Stimulated activated CD4-positive, alpha-beta T cell treated with anti-CD3 and anti-CD28 coated beads, TNF-alpha, amount 100 ng/mL, for 1 hour (primary cell): ENCODE measurements around the gene TRPM6.

Experiments used
- DNase-seq, 3 donors: peaks; one replicate each; pipeline ENCODE4 v3.0.0-alpha.2; 2020; ENCODE audit warnings: low read depth in 3 of 3, low spot score in 1 of 3

Gene TRPM6

DNA sequence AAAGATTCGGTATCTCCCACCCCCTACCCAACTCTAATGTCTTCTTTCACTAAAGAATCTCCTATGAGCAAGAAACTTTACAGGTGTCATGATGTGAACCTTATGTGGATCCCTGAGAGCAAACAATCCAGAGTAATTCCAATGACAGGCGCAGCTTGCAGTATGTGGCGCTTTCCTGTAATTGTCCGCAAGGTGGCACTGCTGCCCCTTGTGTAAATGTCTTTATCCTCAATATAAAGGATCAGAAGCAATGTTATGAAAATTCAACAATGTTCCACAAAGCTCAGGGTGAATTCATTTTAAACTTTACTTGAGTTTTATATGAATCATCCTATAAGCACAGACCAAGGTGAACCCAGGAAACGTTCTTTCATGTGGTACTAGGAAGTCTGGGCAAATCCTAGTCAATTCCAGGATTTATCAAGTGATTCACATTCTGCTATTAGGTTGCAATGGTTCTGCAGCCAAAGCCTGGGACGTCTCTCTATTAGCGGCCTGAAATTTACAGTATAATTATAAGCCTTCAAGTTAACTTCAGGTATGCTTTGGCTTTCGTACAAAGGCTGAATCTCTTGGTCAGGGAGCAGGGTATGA lies 113.7 kb downstream of the TRPM6 start:
- DNase-seq: peak; percentile 15 to 53 (median 43)

DNA sequence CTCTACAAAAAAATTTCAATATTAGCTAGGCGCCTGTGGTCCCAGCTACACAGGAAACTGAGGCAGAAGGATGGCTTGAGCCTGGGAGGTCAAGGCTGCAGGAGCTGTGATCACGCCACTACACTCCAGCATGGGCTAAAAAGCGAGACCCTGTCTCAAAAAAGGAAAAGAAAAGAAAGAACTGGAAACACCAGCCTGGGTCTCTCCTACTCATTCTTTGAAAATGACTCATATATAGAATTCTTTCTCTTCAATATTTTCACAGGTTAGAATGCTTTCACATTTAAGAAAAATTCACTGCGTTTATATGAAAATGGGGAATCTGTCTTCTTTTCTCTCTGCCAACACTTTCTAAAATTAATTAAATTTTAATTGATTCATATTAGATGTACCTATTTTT lies 115.6 kb downstream of the TRPM6 start:
- no peak for DNase-seq

GRCh38 chr9:74771672-74772071 lies 116.0 kb downstream of the TRPM6 start:
- no peak for DNase-seq

GRCh38 chr9:74771262-74771585 lies 116.5 kb downstream of the TRPM6 start:
- no peak for DNase-seq

DNA sequence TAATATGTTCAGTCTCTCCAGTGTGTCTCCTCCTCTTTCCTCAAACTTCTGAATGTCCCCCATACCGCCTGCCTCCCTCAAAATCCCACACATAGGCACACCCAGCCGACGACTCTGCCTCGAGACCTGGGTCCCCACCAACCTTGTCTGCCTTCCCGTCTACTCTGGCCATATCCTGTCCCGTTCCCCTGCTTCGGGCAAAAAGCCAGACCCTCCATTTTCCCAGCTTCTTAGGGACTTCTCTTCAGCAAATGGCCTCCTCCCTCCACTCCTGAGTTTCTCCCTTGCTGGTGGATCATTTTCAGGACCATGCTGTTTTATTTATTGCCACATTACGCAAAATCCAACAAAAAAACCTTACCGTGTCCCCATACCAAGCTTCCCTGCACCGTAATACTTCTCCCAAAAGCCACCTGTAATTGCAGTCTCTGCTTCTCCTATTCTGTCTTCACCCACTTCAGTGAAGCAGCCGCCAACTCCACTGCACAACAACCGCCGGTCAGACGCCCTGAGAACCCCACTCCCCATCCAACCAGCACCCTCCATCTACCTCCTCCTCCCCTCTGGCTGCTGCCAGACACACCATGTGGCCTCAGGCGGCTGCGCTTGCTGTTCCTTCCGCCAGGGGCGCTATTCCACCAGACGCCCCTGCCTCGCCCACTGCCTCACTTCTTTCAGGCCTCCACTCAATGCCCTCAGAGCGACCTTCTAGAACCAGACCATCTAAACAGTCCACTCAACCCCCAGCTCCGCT lies 117.0 kb downstream of the TRPM6 start:
- DNase-seq: peak in 1 of 3 donors; percentile 10

- DNase-seq: no peak
Measured at GRCh38 chr9:74765481-74765971, 122.2 kb downstream of the TRPM6 start.

DNA sequence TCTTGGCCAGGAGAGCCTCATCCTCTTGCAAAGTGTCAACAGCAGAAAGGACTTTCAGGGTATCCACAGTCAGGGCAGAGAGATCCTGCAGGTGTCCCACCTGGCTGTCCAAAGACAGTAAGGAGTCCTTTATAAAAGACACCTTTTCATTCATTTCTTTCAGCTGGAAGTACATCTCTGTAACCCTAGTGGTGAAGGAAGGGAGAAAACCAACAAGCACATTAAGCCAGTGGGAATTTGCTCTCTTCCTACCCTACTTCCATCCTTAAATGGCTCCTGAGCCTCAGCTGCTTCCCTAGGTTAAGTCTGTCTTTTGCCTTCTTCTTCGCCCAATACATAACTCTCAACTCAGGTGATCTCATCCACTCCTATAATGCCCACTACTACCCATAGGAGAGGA lies 124.8 kb downstream of the TRPM6 start:
- no peak for DNase-seq

GRCh38 chr9:74760031-74760700 lies 127.6 kb downstream of the TRPM6 start:
- DNase-seq: no peak

GRCh38 chr9:74755999-74756398 lies 131.7 kb downstream of the TRPM6 start:
- DNase-seq: no peak

GRCh38 chr9:74755355-74755754 lies 132.4 kb downstream of the TRPM6 start:
- no peak for DNase-seq

DNA sequence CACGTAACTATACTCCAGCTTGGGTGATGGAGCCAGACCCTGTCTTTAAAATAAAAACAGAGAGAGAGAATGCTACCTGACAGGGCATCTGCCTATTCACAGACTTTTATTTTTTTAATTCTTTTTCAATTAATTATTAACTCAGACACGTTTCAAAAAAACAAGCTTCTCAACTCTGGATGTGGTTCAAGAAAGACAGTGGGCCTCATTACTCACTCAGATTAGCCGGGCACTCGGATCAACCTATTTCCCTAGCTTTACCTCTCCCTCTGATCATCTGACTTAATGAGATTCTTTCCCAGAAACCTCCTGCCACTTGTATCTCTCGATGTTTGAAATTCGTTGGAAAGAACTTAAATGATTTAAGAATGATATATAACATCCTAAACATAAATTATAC lies 134.1 kb downstream of the TRPM6 start:
- no peak for DNase-seq

DNA sequence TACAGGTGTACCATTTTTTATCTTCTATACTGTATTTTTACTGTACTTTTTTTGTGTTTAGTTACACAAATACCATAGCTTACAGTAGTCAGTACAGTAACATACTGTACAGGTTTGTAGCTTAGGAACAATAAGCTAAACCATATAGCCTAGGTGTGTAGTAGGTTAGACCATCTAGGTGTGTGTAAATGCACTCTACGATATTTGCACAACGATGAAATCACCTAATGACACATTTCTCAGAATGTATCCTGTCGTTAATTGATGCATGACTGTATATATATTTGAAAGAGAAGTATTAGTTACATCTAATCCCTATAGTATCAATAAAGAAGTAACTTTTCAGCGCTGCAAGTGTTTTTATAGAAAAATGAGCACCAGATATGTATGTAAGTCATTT lies 138.8 kb downstream of the TRPM6 start:
- no peak for DNase-seq

- DNase-seq: no peak
Measured at GRCh38 chr9:74742792-74743730, 144.7 kb downstream of the TRPM6 start.

DNA sequence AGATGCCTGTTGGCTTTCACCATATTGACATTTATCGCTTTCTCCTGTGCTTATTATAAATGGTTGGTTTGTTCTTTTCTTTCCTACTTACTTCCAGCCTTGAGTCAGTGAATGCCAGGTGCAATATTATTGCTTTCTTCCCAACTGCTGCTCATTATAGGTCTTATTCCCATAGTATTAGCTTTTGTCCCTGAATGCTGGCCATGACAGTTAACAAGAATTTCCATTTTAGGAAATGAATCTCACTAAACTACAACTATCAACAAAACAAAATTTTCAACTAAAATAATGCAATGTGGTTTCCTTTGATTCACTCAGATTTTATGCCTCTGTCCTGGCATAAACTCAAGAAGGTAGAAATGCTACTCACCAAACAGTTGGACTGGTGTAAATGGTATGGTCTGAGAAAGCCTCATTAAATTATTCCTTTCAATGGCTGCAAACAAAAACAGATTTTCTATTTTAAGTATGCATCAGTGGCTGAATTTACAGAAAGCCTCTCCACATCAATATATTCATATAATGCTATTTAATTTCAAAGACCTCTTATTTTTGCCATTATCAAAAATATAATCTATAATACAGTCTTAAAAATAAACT lies 145.4 kb downstream of the TRPM6 start:
- no peak for DNase-seq

GRCh38 chr9:74736646-74737045 lies 151.1 kb downstream of the TRPM6 start:
- DNase-seq: no peak

DNA sequence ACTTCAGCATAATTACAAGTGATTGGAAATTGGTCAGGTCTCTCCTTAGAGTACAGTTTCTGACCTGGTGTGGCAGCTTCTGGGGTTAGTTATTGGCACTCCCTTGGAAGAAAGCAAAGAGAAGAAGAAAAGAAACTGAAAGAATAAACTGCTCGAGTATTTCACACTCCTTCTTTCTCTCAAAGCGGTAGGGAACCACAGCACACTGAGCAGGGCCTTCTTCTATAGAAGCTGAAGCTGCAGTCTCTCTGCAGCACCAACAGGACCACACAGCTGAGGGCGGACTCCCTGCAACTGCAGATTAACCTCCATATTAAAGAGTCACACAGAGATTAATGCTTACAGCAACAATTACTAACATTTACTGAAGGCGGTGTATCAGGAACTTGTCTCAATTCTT lies 152.0 kb downstream of the TRPM6 start:
- no peak for DNase-seq

GRCh38 chr9:74729136-74729695 lies 158.5 kb downstream of the TRPM6 start:
- DNase-seq: no peak

DNA sequence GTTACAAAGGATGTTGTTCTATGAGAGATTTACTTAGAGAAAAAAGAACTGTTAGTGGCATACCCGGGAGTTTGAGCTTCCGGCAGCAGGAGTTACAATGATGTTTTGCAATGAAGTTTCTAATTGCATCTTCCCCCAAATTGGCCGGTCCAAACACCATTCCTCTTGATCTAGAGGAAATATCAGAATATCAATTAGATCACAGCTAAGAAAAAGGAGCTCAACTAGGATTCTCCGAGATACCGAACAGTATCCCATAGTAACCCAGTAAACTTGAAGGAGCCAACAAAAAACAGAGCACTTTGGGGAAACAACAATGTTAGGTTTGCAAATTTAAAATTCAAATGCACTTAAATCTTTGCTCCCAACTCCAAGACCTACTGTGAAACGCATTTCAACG lies 159.5 kb downstream of the TRPM6 start:
- DNase-seq: no peak

GRCh38 chr9:74726581-74726980 lies 161.1 kb downstream of the TRPM6 start:
- no peak for DNase-seq

DNA sequence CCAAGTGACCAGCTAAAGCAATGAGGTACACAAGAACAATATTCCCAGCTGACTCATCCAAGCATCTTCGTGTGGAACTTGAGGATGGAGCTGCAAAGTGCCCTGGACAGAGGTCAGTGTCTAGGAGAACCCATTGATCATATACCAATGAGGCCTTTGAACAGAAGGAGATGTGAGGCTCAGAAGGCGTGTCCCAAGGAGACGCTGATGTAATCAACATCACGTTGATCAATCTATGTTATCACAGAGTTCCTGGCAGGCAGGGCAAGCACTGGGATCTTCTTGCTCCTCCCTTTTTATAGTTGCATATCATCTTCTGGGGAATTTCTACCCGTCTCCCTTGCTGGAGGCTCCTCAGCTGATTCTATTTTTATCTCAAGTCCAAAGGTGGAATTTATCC lies 163.4 kb downstream of the TRPM6 start:
- no peak for DNase-seq
